BJ (cell line): ENCODE results near the gene CELSR3. TPM values are rescaled to one million over a fixed set of nuclear protein-coding genes. Genes with fewer than 3 reads are reported as not detected.

Experiments
- CTCF ChIA-PET: fragments of 350-600 bp; formaldehyde crosslinking; extraction: SDS; loops from one replicate; lab custom pipeline; 2021; ENCODE audit warnings: antibody characterized with exemption, inconsistent platforms; lab: Yijun Ruan, JAX
- POLR2A ChIA-PET: fragments of 300-600 bp; sonication (Branson Sonifier 250); formaldehyde crosslinking; extraction: SDS; loops from one replicate; lab custom pipeline; 2021; ENCODE audit warnings: antibody characterized with exemption; lab: Charles Lee
- DNase-seq: peaks from one replicate; pipeline ENCODE4 v3.0.0-alpha.2; 2011; ENCODE audit warnings: low read depth
- H3K27me3 ChIP-seq: 2 replicates; pipeline ENCODE4 v1.6.0; 2011; ENCODE audit warnings: low read length; ENCODE audit not compliant: control insufficient read depth, insufficient read depth
- H3K36me3 ChIP-seq: 2 replicates; pipeline ENCODE4 v1.5.1; 2011; ENCODE audit warnings: low read length; ENCODE audit not compliant: control insufficient read depth, insufficient read depth
- H3K4me3 ChIP-seq: 2 replicates; pipeline ENCODE4 v1.5.1; 2011; ENCODE audit warnings: low read depth, mild to moderate bottlenecking, control low read depth, low read length
- CTCF ChIP-seq: IDR thresholded peaks from 2 replicates; pipeline ENCODE4 v1.5.1; 2011; ENCODE audit warnings: low read depth, mild to moderate bottlenecking, control low read depth, inconsistent platforms, low read length, moderate library complexity; ENCODE audit not compliant: insufficient read depth
- polyA plus RNA-seq: library from polyadenylated mRNA; depleted of rRNA; stranded (reverse); fragments of >200 nt; gene quantifications from 2 replicates; pipeline ENCODE4 v1.2.3, GENCODE V29; 2011

CELSR3 gene
- polyA plus RNA-seq, 1 experiment = 0.88 TPM

- Histone ChIP-seq H3K4me3 (no peak overlapping the region), H3K27me3 (no peaks in the 10 kb centered on the region), H3K36me3 (peaks cover 39% of the 10 kb centered on the region)
- CTCF ChIA-PET = interaction anchor here (5.9 kb wide), 1 partner anchor 10 kb away, joined by 36 read pairs; the partner anchor contains the start of gene SLC26A6
- no peak for TF ChIP-seq CTCF
- POLR2A ChIA-PET = interaction anchor here (0.6 kb wide), 1 partner anchor 71 kb away, joined by 4 read pairs; no protein-coding TSS in a partner anchor
- DNase-seq = no peak
Observed at GRCh38 chr3:48624767-48625166, 37.9 kb downstream of the CELSR3 start.

DNA sequence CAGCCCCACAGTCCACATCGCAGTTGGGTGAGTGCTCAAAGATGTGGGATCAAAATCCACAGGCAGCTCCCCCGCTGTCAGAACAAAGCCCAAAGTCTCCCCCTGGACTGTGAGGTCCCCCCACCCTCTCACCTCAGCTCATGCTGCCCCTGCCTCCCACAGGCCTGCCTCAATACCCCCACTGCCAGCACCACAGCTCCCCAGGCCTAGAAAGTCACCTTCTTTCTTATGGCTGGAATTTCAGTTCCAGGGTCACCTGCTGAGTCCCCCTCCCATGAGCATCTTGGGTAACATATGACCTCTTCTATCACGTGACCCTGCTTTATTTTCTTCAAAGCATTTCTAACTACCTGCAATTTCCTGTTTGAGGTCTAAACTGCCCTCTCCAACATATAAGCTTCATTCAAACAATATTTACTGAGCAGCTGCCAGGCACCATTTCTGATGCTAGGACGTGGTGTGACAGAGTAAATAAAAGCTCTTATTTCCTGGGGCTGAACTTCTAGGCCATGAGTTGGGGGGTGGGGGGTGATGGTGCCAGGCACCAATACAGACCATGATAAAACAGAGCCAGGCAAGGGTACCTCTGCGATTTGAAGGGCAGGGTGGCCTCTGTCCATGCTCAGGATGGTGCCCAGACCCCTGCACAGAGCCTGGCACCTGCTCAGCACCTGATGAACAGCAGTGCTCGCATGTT is 38.7 kb downstream of the CELSR3 start:
- no peaks in the 10 kb centered on the region for H3K27me3 ChIP-seq
- POLR2A ChIA-PET = interaction anchor here (0.6 kb wide), 1 partner anchor 71 kb away, joined by 4 read pairs; no protein-coding TSS in a partner anchor
- no peak overlapping the region for H3K4me3 ChIP-seq
- CTCF ChIA-PET = interaction anchor here (1.5 to 5.9 kb wide), 2 partner anchors 11 to 31 kb away, joined by 3 to 36 read pairs; partner anchors contain the start of gene SLC26A6
- TF ChIP-seq CTCF = no peak
- DNase-seq = no peak
- peaks cover 36% of the 10 kb centered on the region for H3K36me3 ChIP-seq

DNA sequence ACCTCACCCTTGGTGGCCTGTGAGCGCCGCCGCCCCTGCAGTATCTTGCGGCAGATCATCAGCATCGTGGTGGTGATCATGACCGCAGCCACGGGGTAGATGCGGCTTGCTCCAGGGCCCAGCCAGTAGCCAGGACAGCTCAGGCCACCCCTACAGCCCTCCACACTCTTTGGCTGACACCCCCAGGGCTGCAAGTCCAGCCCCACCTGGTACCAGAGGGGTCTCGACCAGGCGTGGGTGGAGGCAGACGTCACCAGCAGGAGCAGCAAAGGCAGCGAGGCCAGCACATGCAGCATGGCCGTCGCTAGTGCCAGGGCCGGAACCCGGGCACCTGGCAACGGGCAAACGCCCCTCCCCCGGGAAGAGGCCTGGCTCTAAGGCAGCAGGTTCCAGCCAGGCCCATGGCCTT is 41.2 kb downstream of the CELSR3 start, which contains the start of gene TMEM89:
Gene TMEM89, minus strand, starts transcription at position 309 of the 409 bp plus-strand sequence. Its CDS starts 13 bp downstream, at position 296.
- ChIA-PET CTCF (interaction anchor here (0.9 to 5.9 kb wide), 2 partner anchors 14 to 74 kb away, joined by 4 to 36 read pairs; partner anchors contain the start of gene SLC26A6), POLR2A (no interaction called here)
- no peak for TF ChIP-seq CTCF
- Histone ChIP-seq H3K4me3 (no peak within 1 kb of the TSS), H3K36me3 (peaks cover 21% of the 10 kb centered on the region), H3K27me3 (no peaks in the 10 kb centered on the region)
- no peak for DNase-seq

- Histone ChIP-seq H3K36me3 (peaks cover 9% of the 10 kb centered on the region), H3K27me3 (no peaks in the 10 kb centered on the region), H3K4me3 (no peak overlapping the region)
- CTCF ChIA-PET = interaction anchor here (0.6 to 2.1 kb wide), 3 partner anchors 10 to 184 kb away, joined by 3 to 9 read pairs (median 3); partner anchors contain the start of genes SLC26A6 and UQCRC1
- POLR2A ChIA-PET = no interaction called here
- no peak for TF ChIP-seq CTCF
- no peak for DNase-seq
Observed at GRCh38 chr3:48619541-48620524, 42.9 kb downstream of the CELSR3 start.
